Activated naive CD8-positive, alpha-beta T cell treated with anti-CD3 and anti-CD28 coated beads, Interleukin-2, amount 10 ng/mL, durations not matched to agents 7 days and 5 days (primary cell): ENCODE results near the gene SEMA6B. TPM values are rescaled to one million over a fixed set of nuclear protein-coding genes. Genes with fewer than 3 reads are reported as not detected.
"Not testable (repeated sequence)": the region's sequence is repeated elsewhere in the genome, so short reads cannot be mapped to it uniquely, and the experiment has no call there.

Source experiments
- ATAC-seq: fragments of 150-1000 bp; cut with Tn5 transposase; one replicate; pipeline ENCODE4 v1.10.0; 2021; ENCODE audit warnings: low read depth, moderate library complexity
- POLR2A ChIA-PET: fragments of 350-600 bp; sonication (Branson Sonifier 250); formaldehyde crosslinking; loops from one replicate; lab custom pipeline; 2021; ENCODE audit warnings: antibody characterized with exemption; lab: Charles Lee
- DNase-seq: peaks from one replicate; pipeline ENCODE4 v3.0.0; 2021
- H3K27ac Mint-ChIP-seq: one replicate; pipeline ENCODE4 v1.8.0; 2022; ENCODE audit warnings: mild to moderate bottlenecking, mixed read lengths
- H3K27me3 Mint-ChIP-seq: one replicate; pipeline ENCODE4 v1.8.0; 2022; ENCODE audit warnings: mild to moderate bottlenecking, moderate library complexity, mixed read lengths
- H3K36me3 Mint-ChIP-seq: one replicate; pipeline ENCODE4 v1.8.0; 2021; ENCODE audit warnings: mild to moderate bottlenecking, mixed read lengths
- H3K4me1 Mint-ChIP-seq: one replicate; pipeline ENCODE4 v1.8.0; 2021; ENCODE audit warnings: mixed read lengths
- H3K4me3 Mint-ChIP-seq: one replicate; pipeline ENCODE4 v1.8.0; 2022; ENCODE audit warnings: mild to moderate bottlenecking, moderate library complexity, mixed read lengths
- H3K9me3 Mint-ChIP-seq: one replicate; pipeline ENCODE4 v1.8.0; 2021; ENCODE audit warnings: mixed read lengths
- total RNA-seq, 2 experiments: library from RNA; stranded (reverse); gene quantifications; one replicate each; pipeline ENCODE4 v1.2.3, GENCODE V29; 2021

Gene SEMA6B
- total RNA-seq, 2 experiments from 2014 or later: 1.00 to 1.3 TPM

- POLR2A ChIA-PET: not testable (repeated sequence)
Measured at GRCh38 chr19:4595158-4595557, 35.7 kb upstream of the SEMA6B start.

GRCh38 chr19:4594201-4594600 is 34.7 kb upstream of the SEMA6B start:
- peaks cover 52% of the 10 kb centered on the region for H3K27me3 Mint-ChIP-seq

More at GRCh38 chr19:4595158-4595557, 35.7 kb upstream of the SEMA6B start:
- not testable (repeated sequence) for H3K36me3 Mint-ChIP-seq, H3K4me3 Mint-ChIP-seq, ATAC-seq, DNase-seq, H3K9me3 Mint-ChIP-seq, H3K27ac Mint-ChIP-seq, H3K4me1 Mint-ChIP-seq
- H3K27me3 Mint-ChIP-seq: peaks cover 50% of the 10 kb centered on the region

DNA sequence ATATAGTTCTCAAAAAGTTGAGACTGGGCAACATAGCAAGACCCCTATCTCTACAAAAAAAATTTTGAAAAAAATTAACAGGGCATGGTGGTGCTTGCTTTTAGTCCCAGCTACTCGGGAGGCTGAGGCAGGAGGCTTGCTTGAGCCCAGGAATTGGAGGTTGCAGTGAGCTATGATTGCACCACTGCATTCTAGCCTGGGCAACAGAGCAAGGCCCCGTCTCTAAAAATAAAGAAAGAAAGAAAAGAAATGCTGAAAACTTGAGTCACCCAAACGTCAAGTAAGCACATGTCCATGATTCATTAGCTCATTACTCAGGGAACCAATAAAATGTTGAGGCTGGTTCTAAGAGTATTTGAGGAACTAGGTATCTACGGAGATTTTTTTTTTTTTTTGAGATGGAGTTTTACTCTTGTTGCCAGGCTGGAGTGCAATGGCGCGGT is 33.9 kb upstream of the SEMA6B start:
- peaks cover 2% of the 10 kb centered on the region for H3K4me1 Mint-ChIP-seq
- POLR2A ChIA-PET: interaction anchor here (0.7 to 0.8 kb wide), 2 partner anchors 60 to 64 kb away, joined by 3 to 5 read pairs; no protein-coding TSS in a partner anchor

More at GRCh38 chr19:4594201-4594600, 34.7 kb upstream of the SEMA6B start:
- Mint-ChIP-seq H3K4me3 (no peak overlapping the region), H3K9me3 (no peaks in the 10 kb centered on the region), H3K27ac (no peak overlapping the region), H3K36me3 (no peaks in the 10 kb centered on the region), H3K4me1 (peaks cover 2% of the 10 kb centered on the region)
- ATAC-seq (no peak), DNase-seq (no peak)
- POLR2A ChIA-PET: no interaction called here

GRCh38 chr19:4592445-4592844 is 33.0 kb upstream of the SEMA6B start:
- Mint-ChIP-seq H3K4me1 (peaks cover 2% of the 10 kb centered on the region), H3K27me3 (peaks cover 42% of the 10 kb centered on the region)
- POLR2A ChIA-PET: no interaction called here

More for the DNA sequence above, 33.9 kb upstream of the SEMA6B start:
- no peaks in the 10 kb centered on the region for H3K9me3 Mint-ChIP-seq
- H3K36me3 Mint-ChIP-seq: no peaks in the 10 kb centered on the region
- no peak overlapping the region for H3K27ac Mint-ChIP-seq
- DNase-seq (no peak), ATAC-seq (no peak)
- H3K27me3 Mint-ChIP-seq: peaks cover 46% of the 10 kb centered on the region
- H3K4me3 Mint-ChIP-seq: no peak overlapping the region

GRCh38 chr19:4591320-4591719 is 31.8 kb upstream of the SEMA6B start:
- no peaks in the 10 kb centered on the region for H3K36me3 Mint-ChIP-seq
- peaks cover 32% of the 10 kb centered on the region for H3K27me3 Mint-ChIP-seq

More at GRCh38 chr19:4592445-4592844, 33.0 kb upstream of the SEMA6B start:
- H3K4me3 Mint-ChIP-seq: no peak overlapping the region
- no peaks in the 10 kb centered on the region for H3K36me3 Mint-ChIP-seq
- no peak overlapping the region for H3K27ac Mint-ChIP-seq
- ATAC-seq (no peak), DNase-seq (no peak)
- no peaks in the 10 kb centered on the region for H3K9me3 Mint-ChIP-seq

GRCh38 chr19:4590559-4590958 is 31.1 kb upstream of the SEMA6B start:
- Mint-ChIP-seq H3K4me1 (no peaks in the 10 kb centered on the region), H3K9me3 (no peaks in the 10 kb centered on the region), H3K4me3 (no peak overlapping the region), H3K36me3 (no peaks in the 10 kb centered on the region), H3K27me3 (peaks cover 39% of the 10 kb centered on the region), H3K27ac (no peak overlapping the region)
- POLR2A ChIA-PET: no interaction called here
- DNase-seq: no peak
- no peak for ATAC-seq

More at GRCh38 chr19:4591320-4591719, 31.8 kb upstream of the SEMA6B start:
- DNase-seq (no peak), ATAC-seq (no peak)
- Mint-ChIP-seq H3K4me3 (no peak overlapping the region), H3K9me3 (no peaks in the 10 kb centered on the region), H3K4me1 (no peaks in the 10 kb centered on the region), H3K27ac (no peak overlapping the region)
- POLR2A ChIA-PET: no interaction called here

DNA sequence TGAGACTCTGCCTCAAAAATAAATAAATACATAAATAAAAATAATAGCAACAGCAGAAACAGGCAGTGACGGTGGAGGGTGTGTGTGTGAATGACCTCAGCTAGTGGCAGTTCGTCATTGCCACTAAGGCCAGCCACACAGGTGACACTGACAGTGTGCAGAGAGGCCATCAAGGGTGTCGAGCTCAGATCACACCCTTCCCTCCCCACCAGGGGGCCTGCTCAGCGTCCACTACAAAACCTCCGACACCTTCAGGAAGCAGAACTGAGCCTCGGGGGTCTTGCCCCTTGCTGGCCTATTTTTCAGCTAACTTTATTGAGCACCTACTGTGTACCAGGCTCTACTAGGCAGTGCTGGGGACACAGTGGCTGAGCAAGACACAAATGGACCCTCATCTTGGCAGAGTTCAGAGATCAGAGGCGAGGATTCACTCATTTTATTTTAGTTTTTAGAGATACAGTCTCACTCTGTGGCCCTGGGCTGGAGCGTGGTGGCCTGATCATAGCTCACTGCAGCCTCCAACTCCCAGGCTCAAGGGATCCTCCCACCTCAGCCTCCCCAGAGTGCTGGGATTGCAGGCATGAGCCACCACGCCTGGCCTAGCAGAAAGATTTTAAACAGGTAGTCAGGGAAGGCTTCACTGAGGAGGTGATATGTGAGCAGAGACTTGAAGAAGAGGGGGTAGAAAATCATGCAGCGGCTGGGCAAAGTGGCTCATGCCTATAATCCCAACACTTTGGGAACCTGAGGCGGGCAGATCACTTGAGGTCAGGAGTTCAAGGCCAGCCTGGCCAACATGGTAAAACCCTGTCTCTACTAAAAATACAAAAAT is 30.3 kb upstream of the SEMA6B start:
- H3K27me3 Mint-ChIP-seq: peaks cover 41% of the 10 kb centered on the region
- H3K9me3 Mint-ChIP-seq: no peaks in the 10 kb centered on the region
- no peaks in the 10 kb centered on the region for H3K4me1 Mint-ChIP-seq
- peak; percentile 47 for ATAC-seq
- POLR2A ChIA-PET: no interaction called here
- no peak overlapping the region for H3K27ac Mint-ChIP-seq
- no peak for DNase-seq
- no peaks in the 10 kb centered on the region for H3K36me3 Mint-ChIP-seq
- no peak overlapping the region for H3K4me3 Mint-ChIP-seq

DNA sequence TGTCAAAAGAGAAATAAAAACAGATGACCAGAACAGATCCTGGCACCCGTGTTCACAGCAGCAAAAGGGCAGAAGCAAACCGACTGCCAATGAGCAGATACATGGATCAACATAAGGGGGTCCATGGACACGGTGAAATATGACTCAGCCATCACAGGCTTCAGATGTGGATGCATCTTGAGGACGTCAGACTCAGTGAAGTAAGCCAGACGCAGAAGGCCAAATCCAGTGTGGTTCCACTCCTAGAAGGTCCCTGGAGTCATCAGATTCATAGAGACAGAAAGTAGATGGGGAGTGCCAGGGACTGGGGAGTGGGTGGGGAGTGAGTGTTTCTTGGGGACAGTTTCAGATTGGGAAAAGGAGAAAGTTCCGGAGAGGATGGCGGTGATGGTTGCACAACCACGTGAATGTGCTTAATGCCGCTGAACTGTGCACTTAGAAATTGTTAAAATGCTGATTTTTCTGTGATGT is 28.8 kb upstream of the SEMA6B start:
- POLR2A ChIA-PET: no interaction called here
- H3K4me3 Mint-ChIP-seq: no peak overlapping the region
- DNase-seq (no peak), ATAC-seq (no peak)
- H3K36me3 Mint-ChIP-seq: no peaks in the 10 kb centered on the region
- no peaks in the 10 kb centered on the region for H3K9me3 Mint-ChIP-seq
- H3K27me3 Mint-ChIP-seq: peaks cover 35% of the 10 kb centered on the region
- H3K27ac Mint-ChIP-seq: no peak overlapping the region
- H3K4me1 Mint-ChIP-seq: no peaks in the 10 kb centered on the region

DNA sequence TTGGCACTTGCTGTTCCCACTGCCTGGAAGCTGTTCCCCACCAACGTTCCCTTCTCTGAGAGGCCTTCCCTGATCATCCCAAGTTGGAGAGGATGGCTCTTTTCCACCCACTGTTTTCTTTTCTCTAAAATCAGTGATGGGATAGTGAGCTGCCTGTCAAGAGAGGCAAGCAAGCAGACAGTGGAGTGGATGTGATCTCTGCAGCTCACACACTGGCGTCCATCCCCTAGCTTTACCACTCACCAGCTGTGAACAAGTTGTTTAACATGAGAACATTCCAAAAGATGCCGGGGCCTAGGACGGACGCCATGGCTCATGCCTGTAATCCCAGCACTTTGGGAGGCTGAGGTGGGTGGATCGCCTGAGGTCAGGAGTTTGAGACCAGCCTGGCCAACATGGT is 28.0 kb upstream of the SEMA6B start:
- Mint-ChIP-seq H3K4me1 (no peaks in the 10 kb centered on the region), H3K36me3 (no peaks in the 10 kb centered on the region), H3K27ac (no peak overlapping the region), H3K4me3 (no peak overlapping the region), H3K27me3 (peaks cover 41% of the 10 kb centered on the region), H3K9me3 (no peaks in the 10 kb centered on the region)
- no peak for DNase-seq
- no peak for ATAC-seq
- POLR2A ChIA-PET: no interaction called here

- Mint-ChIP-seq H3K27me3 (peaks cover 46% of the 10 kb centered on the region), H3K27ac (no peak overlapping the region), H3K36me3 (no peaks in the 10 kb centered on the region), H3K9me3 (no peaks in the 10 kb centered on the region), H3K4me3 (no peak overlapping the region), H3K4me1 (peaks cover 6% of the 10 kb centered on the region)
- ATAC-seq: no peak
- POLR2A ChIA-PET: no interaction called here
- DNase-seq: no peak
Measured at GRCh38 chr19:4586691-4587090, 27.2 kb upstream of the SEMA6B start.

DNA sequence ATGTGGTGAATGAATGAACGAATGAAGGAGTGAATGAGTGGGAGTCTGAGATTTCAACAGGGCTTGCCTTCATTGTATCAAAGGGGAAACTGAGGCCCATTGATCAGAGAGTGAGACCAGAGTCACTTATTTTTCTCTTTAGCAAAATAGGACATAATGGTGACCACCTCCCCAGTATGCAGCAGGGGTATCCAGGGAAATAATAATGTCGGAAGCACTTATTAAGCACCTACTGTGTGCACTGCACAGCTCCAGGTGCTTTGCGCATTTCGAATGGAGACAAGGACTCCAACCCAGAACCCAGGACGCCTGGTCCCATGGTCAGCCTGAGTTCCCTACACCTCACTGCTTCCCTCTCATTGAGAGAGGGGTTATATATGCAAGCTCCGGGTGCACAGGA is 26.8 kb upstream of the SEMA6B start:
- POLR2A ChIA-PET: no interaction called here
- no peak overlapping the region for H3K4me3 Mint-ChIP-seq
- peaks cover 6% of the 10 kb centered on the region for H3K4me1 Mint-ChIP-seq
- H3K27ac Mint-ChIP-seq: no peak overlapping the region
- H3K9me3 Mint-ChIP-seq: no peaks in the 10 kb centered on the region
- no peaks in the 10 kb centered on the region for H3K36me3 Mint-ChIP-seq
- no peak for DNase-seq
- no peak for ATAC-seq
- H3K27me3 Mint-ChIP-seq: peaks cover 42% of the 10 kb centered on the region

DNA sequence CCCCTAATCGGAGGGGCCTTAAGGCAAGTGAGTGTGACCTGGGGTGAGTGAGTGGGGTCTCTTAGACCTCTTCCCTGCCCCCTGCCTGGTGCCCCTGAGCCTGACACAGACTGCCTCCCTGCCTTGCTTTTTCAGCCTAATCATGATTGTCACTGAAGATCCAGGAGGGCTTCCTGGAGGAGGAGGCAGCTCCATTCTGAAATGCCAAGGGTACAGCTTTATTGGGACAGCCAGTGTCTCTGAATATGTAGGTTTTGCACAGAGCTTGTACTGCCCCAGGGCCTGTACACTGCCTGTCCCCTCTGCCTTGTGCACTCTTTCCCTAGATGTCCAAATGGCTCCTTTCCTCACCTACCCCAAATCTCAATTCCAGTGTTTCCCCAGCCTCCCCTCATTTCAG is 26.1 kb upstream of the SEMA6B start:
- Mint-ChIP-seq H3K27me3 (peaks cover 44% of the 10 kb centered on the region), H3K4me3 (no peak overlapping the region), H3K36me3 (no peaks in the 10 kb centered on the region), H3K4me1 (peaks cover 6% of the 10 kb centered on the region), H3K27ac (no peak overlapping the region), H3K9me3 (no peaks in the 10 kb centered on the region)
- DNase-seq (no peak), ATAC-seq (no peak)
- POLR2A ChIA-PET: no interaction called here

- Mint-ChIP-seq H3K27ac (no peak overlapping the region), H3K4me3 (no peak overlapping the region), H3K4me1 (peaks cover 6% of the 10 kb centered on the region), H3K36me3 (no peaks in the 10 kb centered on the region), H3K9me3 (no peaks in the 10 kb centered on the region), H3K27me3 (peaks cover 44% of the 10 kb centered on the region)
- DNase-seq: no peak
- no peak for ATAC-seq
- POLR2A ChIA-PET: no interaction called here
Measured at GRCh38 chr19:4584670-4585460, 25.4 kb upstream of the SEMA6B start.
